Measurements from ENCODE around the gene ITPKA. TPM values are rescaled to one million over a fixed set of nuclear protein-coding genes. Genes with fewer than 3 reads are reported as not detected.

ITPKA gene
- total RNA-seq, 1 experiment from 2014 or later = 16.2 TPM

DNA sequence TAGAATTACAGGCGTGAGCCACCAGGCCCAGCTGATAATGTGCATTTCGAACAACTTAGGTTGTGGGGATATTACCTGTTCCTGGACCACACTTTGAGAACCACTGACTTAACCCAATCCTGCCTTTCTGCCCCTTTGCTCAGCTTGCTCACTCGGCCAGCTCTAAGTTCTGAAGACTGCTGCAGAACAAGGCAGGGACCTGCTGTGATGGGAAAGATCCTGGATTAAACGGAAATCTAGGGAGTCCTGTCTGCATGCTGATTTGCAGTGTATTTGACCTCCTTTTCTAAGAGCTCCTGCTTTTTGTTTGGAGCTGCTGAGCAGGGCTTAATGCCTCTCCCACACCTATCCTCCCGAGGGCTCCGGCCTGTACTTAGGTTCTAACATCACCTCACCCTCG lies 17.1 kb downstream of the ITPKA start:
- Mint-ChIP-seq H3K4me3 (ENCODE audit: unreplicated experiment) (peak overlapping the region; percentile 71), H3K36me3 (ENCODE audit: insufficient read depth, unreplicated experiment) (peaks cover 4% of the 10 kb centered on the region), H3K4me1 (ENCODE audit: low read depth, unreplicated experiment) (no peaks in the 10 kb centered on the region), H3K27ac (ENCODE audit: unreplicated experiment) (no peak overlapping the region), H3K9me3 (ENCODE audit: unreplicated experiment) (no peaks in the 10 kb centered on the region), H3K27me3 (ENCODE audit: insufficient read depth, unreplicated experiment) (no peaks in the 10 kb centered on the region)
- Histone ChIP-seq H3K4me3 (ENCODE audit: low read depth, low read length) (peak overlapping the region; percentile 61), H3K4me1 (peaks cover 4% of the 10 kb centered on the region; the same call in 1 of the 2 replicates), H3K27me3 (replicated peaks; ENCODE audit: control insufficient read depth, insufficient read depth, low read length) (no peaks in the 10 kb centered on the region), H3K36me3 (ENCODE audit: control insufficient read depth, insufficient read depth, low read length) (no peaks in the 10 kb centered on the region), H3K9me3 (no peaks in the 10 kb centered on the region)
- BruUV-seq (replicated peaks) = no TSS peak
- ChIA-PET CTCF (interaction anchor here (1.1 to 1.9 kb wide), 2 partner anchors 15 to 45 kb away, joined by 3 to 6 read pairs; no protein-coding TSS in a partner anchor), POLR2A (no interaction called here)
- intact Hi-C loops (cut with micrococcal nuclease; ENCODE audit: unreplicated experiment) = no loop called here
- DNase-seq = no peak
- TF ChIP-seq, protein P1, sequence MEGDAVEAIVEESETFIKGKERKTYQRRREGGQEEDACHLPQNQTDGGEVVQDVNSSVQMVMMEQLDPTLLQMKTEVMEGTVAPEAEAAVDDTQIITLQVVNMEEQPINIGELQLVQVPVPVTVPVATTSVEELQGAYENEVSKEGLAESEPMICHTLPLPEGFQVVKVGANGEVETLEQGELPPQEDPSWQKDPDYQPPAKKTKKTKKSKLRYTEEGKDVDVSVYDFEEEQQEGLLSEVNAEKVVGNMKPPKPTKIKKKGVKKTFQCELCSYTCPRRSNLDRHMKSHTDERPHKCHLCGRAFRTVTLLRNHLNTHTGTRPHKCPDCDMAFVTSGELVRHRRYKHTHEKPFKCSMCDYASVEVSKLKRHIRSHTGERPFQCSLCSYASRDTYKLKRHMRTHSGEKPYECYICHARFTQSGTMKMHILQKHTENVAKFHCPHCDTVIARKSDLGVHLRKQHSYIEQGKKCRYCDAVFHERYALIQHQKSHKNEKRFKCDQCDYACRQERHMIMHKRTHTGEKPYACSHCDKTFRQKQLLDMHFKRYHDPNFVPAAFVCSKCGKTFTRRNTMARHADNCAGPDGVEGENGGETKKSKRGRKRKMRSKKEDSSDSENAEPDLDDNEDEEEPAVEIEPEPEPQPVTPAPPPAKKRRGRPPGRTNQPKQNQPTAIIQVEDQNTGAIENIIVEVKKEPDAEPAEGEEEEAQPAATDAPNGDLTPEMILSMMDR (IDR thresholded peaks at IDR 0.05; ENCODE audit: insufficient read depth in 1 of 2, low read depth in 1 of 2, low read length in 1 of 2, severe bottlenecking in 1 of 2, unreplicated experiment in 1 of 2) = no peak

DNA sequence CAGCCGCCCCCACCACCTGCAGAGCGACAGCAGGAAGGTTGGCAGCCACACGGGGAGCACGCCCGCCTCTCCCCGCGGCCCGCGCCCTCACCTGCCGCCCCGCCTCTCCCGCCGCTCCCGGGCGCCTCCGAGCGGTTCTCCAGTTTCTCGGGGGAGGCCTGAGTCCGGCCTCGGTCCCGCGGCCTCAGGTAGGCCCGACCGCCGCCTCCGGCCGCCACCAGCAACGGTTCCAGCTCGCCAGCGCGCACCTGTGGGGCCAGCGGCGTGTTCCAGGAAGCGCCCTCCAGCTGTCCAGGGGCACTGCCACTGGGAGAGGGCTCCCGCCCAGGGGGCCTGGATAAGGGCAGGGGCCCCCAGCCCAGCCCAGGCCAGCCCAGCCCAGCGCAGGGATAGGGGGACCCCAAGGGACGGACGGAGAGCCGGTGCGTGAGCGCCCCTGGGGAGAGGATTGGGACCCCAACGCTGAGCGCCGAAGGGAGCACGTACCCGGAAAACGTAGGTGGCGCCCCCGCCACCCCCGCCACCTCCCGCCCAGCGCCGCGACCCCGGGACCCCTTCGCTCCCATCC lies 17.7 kb downstream of the ITPKA start:
- TF ChIP-seq, protein P1 (IDR thresholded peaks at IDR 0.05; ENCODE audit: insufficient read depth in 1 of 2, low read depth in 1 of 2, low read length in 1 of 2, severe bottlenecking in 1 of 2, unreplicated experiment in 1 of 2) = no peak
- CTCF ChIA-PET = interaction anchor here (1.0 to 1.9 kb wide), 3 partner anchors 16 to 46 kb away, joined by 3 to 6 read pairs (median 3); no protein-coding TSS in a partner anchor
- no peaks in the 10 kb centered on the region for H3K27me3 ChIP-seq (replicated peaks; ENCODE audit: control insufficient read depth, insufficient read depth, low read length)
- Mint-ChIP-seq H3K36me3 (ENCODE audit: insufficient read depth, unreplicated experiment) (peaks cover 8% of the 10 kb centered on the region), H3K4me1 (ENCODE audit: low read depth, unreplicated experiment) (no peaks in the 10 kb centered on the region), H3K27me3 (ENCODE audit: insufficient read depth, unreplicated experiment) (no peaks in the 10 kb centered on the region), H3K4me3 (ENCODE audit: unreplicated experiment) (peak overlapping the region; percentile 71), H3K27ac (ENCODE audit: unreplicated experiment) (no peak overlapping the region), H3K9me3 (ENCODE audit: unreplicated experiment) (no peaks in the 10 kb centered on the region)
- intact Hi-C loops (cut with micrococcal nuclease; ENCODE audit: unreplicated experiment) = no loop called here
- H3K4me3 ChIP-seq (ENCODE audit: low read depth, low read length) = peak overlapping the region; percentile 61
- BruUV-seq (replicated peaks) = no TSS peak
- DNase-seq = peak in 1 of 2 experiments; percentile 74
- peaks cover 4% of the 10 kb centered on the region; the same call in 1 of the 2 replicates for H3K4me1 ChIP-seq
- no peaks in the 10 kb centered on the region for H3K36me3 ChIP-seq (ENCODE audit: control insufficient read depth, insufficient read depth, low read length)
- POLR2A ChIA-PET = no interaction called here
- H3K9me3 ChIP-seq = no peaks in the 10 kb centered on the region

DNA sequence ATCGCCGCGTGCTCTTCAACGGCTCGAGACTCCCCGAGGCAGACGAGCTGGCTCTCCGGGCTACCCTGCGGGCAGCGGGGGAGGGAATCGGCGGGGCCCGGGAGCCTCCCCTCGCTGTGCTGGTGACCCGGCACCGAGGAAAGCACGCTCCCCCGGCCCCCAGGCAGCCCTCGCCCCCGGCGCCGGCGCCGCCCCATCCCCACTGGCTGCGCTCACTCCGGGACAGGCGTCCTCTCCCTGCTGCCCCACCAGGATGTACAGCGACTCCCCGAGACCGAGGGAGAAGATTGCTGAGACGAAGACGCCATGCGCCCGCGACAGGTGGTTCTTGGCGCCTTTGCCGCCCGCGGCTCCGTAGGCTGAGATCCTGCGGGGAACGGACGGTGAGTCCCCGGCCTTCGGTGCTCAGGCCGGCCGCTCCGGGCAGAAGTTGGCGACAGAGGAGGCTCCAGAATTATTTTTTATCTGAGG lies 18.3 kb downstream of the ITPKA start:
- Mint-ChIP-seq H3K9me3 (ENCODE audit: unreplicated experiment) (no peaks in the 10 kb centered on the region), H3K4me1 (ENCODE audit: low read depth, unreplicated experiment) (no peaks in the 10 kb centered on the region), H3K27ac (ENCODE audit: unreplicated experiment) (peak overlapping the region; percentile 35), H3K36me3 (ENCODE audit: insufficient read depth, unreplicated experiment) (peaks cover 10% of the 10 kb centered on the region), H3K27me3 (ENCODE audit: insufficient read depth, unreplicated experiment) (no peaks in the 10 kb centered on the region), H3K4me3 (ENCODE audit: unreplicated experiment) (peak overlapping the region; percentile 71)
- no peaks in the 10 kb centered on the region for H3K27me3 ChIP-seq (replicated peaks; ENCODE audit: control insufficient read depth, insufficient read depth, low read length)
- H3K36me3 ChIP-seq (ENCODE audit: control insufficient read depth, insufficient read depth, low read length) = no peaks in the 10 kb centered on the region
- no peaks in the 10 kb centered on the region for H3K9me3 ChIP-seq
- no TSS peak for BruUV-seq (replicated peaks)
- peak overlapping the region; percentile 61 for H3K4me3 ChIP-seq (ENCODE audit: low read depth, low read length)
- peak in 1 of 2 experiments; percentile 62 for DNase-seq
- peaks cover 4% of the 10 kb centered on the region; the same call in 1 of the 2 replicates for H3K4me1 ChIP-seq
- intact Hi-C loops (cut with micrococcal nuclease; ENCODE audit: unreplicated experiment) = no loop called here
- TF ChIP-seq, protein P1 (IDR thresholded peaks at IDR 0.05; ENCODE audit: insufficient read depth in 1 of 2, low read depth in 1 of 2, low read length in 1 of 2, severe bottlenecking in 1 of 2, unreplicated experiment in 1 of 2) = no peak
- CTCF ChIA-PET = interaction anchor here (1.0 to 1.9 kb wide), 2 partner anchors 19 to 46 kb away, joined by 3 to 6 read pairs; no protein-coding TSS in a partner anchor
- POLR2A ChIA-PET = no interaction called here
